GM23248 (cell line): Measurements from ENCODE around the gene SLC18B1.

Experiments
- EZH2 ChIP-seq: fragments of 200-600 bp; sonication (generic); IDR thresholded peaks from 2 replicates; pipeline ENCODE4 v1.6.1; 2018; ENCODE audit warnings: antibody characterized with exemption, mild to moderate bottlenecking; ENCODE audit not compliant: insufficient read depth, poor library complexity, severe bottlenecking
- EZH2phosphoT487 ChIP-seq: fragments of 200-600 bp; sonication (generic); IDR thresholded peaks from 2 replicates; pipeline ENCODE4 v1.6.1; 2018; ENCODE audit warnings: antibody characterized with exemption, moderate library complexity, mild to moderate bottlenecking, low read depth; ENCODE audit not compliant: insufficient read depth

DNA sequence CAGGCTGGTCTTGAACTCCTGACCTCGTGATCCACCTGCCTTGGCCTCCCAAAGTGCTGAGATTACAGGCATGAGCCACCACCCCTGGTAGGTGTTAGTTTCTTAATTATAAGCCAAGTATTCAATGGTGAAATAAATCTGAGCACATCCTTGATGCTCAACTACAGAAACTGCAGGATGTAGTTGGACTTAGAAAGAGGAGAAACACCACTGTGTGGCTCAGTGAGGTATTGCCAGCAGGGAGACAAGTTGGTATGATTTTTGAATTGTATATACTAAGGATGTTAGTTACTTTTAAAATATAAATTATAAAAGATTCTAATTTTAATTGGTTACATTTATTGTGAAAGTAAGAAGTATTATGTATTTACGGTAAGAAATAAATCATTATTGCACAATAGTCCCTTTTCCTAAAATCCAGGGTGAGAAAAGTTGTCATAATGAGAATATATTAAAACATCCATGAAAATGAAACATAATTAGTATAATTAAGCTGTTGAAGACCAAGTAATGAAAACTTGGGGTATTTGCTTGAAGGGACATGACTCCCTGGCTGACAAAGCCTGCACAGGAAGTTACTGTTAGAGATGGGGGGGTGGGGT, 17.6 kb downstream of the SLC18B1 start:
- TF ChIP-seq EZH2phosphoT487 (no peak), EZH2 (no peak)
